HUES6 (cell line): ENCODE measurements around the gene APBA1.
"Not testable (repeated sequence)": the region's sequence is repeated elsewhere in the genome, so short reads cannot be mapped to it uniquely, and the experiment has no call there.

Experiments used
- H3K27ac ChIP-seq: 2 replicates; pipeline ENCODE4 v1.7.0; 2013; ENCODE audit warnings: low read depth, mild to moderate bottlenecking, low read length, inconsistent platforms
- H3K27me3 ChIP-seq: 2 replicates; pipeline ENCODE4 v1.6.1; 2013; ENCODE audit warnings: low read length; ENCODE audit not compliant: control insufficient read depth, insufficient read depth
- H3K36me3 ChIP-seq: 2 replicates; pipeline ENCODE4 v1.6.1; 2013; ENCODE audit warnings: low read length; ENCODE audit not compliant: control insufficient read depth, insufficient read depth
- H3K4me1 ChIP-seq: 2 replicates; pipeline ENCODE4 v1.6.1; 2013; ENCODE audit warnings: low read length; ENCODE audit not compliant: control insufficient read depth, insufficient read depth
- H3K4me3 ChIP-seq: 2 replicates; pipeline ENCODE4 v1.5.1; 2013; ENCODE audit warnings: low read depth, low read length
- H3K9ac ChIP-seq: one replicate; pipeline ENCODE4 v1.6.1; 2013; ENCODE audit warnings: mild to moderate bottlenecking, low read length
- H3K9me3 ChIP-seq: 2 replicates; pipeline ENCODE4 v1.6.1; 2013; ENCODE audit warnings: low read depth, low read length; ENCODE audit not compliant: control insufficient read depth, insufficient read depth

The APBA1 gene

GRCh38 chr9:69443178-69443577, 229.0 kb downstream of the APBA1 start:
- Histone ChIP-seq H3K27ac (no peak overlapping the region), H3K27me3 (no peaks in the 10 kb centered on the region; the same call in 1 of the 2 replicates), H3K9me3 (no peaks in the 10 kb centered on the region), H3K4me1 (peaks cover 15% of the 10 kb centered on the region; the same call in 1 of the 2 replicates), H3K9ac (no peak overlapping the region), H3K4me3 (no peak overlapping the region), H3K36me3 (no peaks in the 10 kb centered on the region)

- H3K36me3 ChIP-seq = no peaks in the 10 kb centered on the region
- H3K9me3 ChIP-seq = no peaks in the 10 kb centered on the region
- no peak overlapping the region for H3K27ac ChIP-seq
- no peak overlapping the region for H3K4me3 ChIP-seq
- H3K27me3 ChIP-seq = no peaks in the 10 kb centered on the region; the same call in 1 of the 2 replicates
- H3K4me1 ChIP-seq = peaks cover 15% of the 10 kb centered on the region; the same call in 1 of the 2 replicates
- no peak overlapping the region for H3K9ac ChIP-seq
These were observed 229.7 kb downstream of the APBA1 start for GRCh38 chr9:69442486-69442885.

- H3K4me3 ChIP-seq = peak overlapping the region; percentile 35; the same call in 1 of the 2 replicates
- peaks cover 15% of the 10 kb centered on the region; the same call in 1 of the 2 replicates for H3K4me1 ChIP-seq
- H3K36me3 ChIP-seq, H3K27me3 ChIP-seq, H3K9ac ChIP-seq, H3K9me3 ChIP-seq, H3K27ac ChIP-seq: not testable (repeated sequence)
These were observed 231.8 kb downstream of the APBA1 start for GRCh38 chr9:69440254-69440955.

- not testable (repeated sequence) for H3K9ac ChIP-seq, H3K4me3 ChIP-seq, H3K9me3 ChIP-seq, H3K27me3 ChIP-seq, H3K36me3 ChIP-seq, H3K27ac ChIP-seq
- H3K4me1 ChIP-seq = peaks cover 15% of the 10 kb centered on the region; the same call in 1 of the 2 replicates
These were observed 232.5 kb downstream of the APBA1 start for GRCh38 chr9:69439654-69440053.

GRCh38 chr9:69433968-69434367, 238.2 kb downstream of the APBA1 start:
- H3K4me1 ChIP-seq = no peaks in the 10 kb centered on the region; the same call in 1 of the 2 replicates
- no peaks in the 10 kb centered on the region for H3K9me3 ChIP-seq
- H3K9ac ChIP-seq = no peak overlapping the region
- H3K36me3 ChIP-seq = no peaks in the 10 kb centered on the region
- H3K4me3 ChIP-seq = no peak overlapping the region
- no peak overlapping the region for H3K27ac ChIP-seq
- H3K27me3 ChIP-seq = no peaks in the 10 kb centered on the region

GRCh38 chr9:69433392-69433791, 238.8 kb downstream of the APBA1 start:
- no peak overlapping the region for H3K9ac ChIP-seq
- no peaks in the 10 kb centered on the region for H3K9me3 ChIP-seq
- no peaks in the 10 kb centered on the region for H3K36me3 ChIP-seq
- H3K27ac ChIP-seq = no peak overlapping the region
- H3K27me3 ChIP-seq = no peaks in the 10 kb centered on the region
- no peak overlapping the region for H3K4me3 ChIP-seq
- H3K4me1 ChIP-seq = no peaks in the 10 kb centered on the region; the same call in 1 of the 2 replicates

- H3K27me3 ChIP-seq = no peaks in the 10 kb centered on the region
- H3K36me3 ChIP-seq = no peaks in the 10 kb centered on the region
- no peak overlapping the region for H3K27ac ChIP-seq
- H3K9ac ChIP-seq = no peak overlapping the region
- no peaks in the 10 kb centered on the region; the same call in 1 of the 2 replicates for H3K4me1 ChIP-seq
- H3K4me3 ChIP-seq = no peak overlapping the region
- H3K9me3 ChIP-seq = no peaks in the 10 kb centered on the region
These were observed 239.5 kb downstream of the APBA1 start for GRCh38 chr9:69432623-69433022.

- Histone ChIP-seq H3K4me1 (no peaks in the 10 kb centered on the region; the same call in 1 of the 2 replicates), H3K27ac (no peak overlapping the region), H3K27me3 (no peaks in the 10 kb centered on the region), H3K9ac (no peak overlapping the region), H3K9me3 (0 out of 2 replicates have a peak, but pooled peaks cover 1% of the 10 kb centered on the region), H3K36me3 (no peaks in the 10 kb centered on the region), H3K4me3 (no peak overlapping the region)
These were observed 240.4 kb downstream of the APBA1 start for GRCh38 chr9:69431777-69432176.

GRCh38 chr9:69431203-69431602, 241.0 kb downstream of the APBA1 start:
- no peak overlapping the region for H3K9ac ChIP-seq
- H3K9me3 ChIP-seq = peaks cover 7% of the 10 kb centered on the region; the same call in 1 of the 2 replicates
- H3K4me3 ChIP-seq = no peak overlapping the region
- H3K27ac ChIP-seq = no peak overlapping the region
- H3K36me3 ChIP-seq = no peaks in the 10 kb centered on the region
- H3K4me1 ChIP-seq = no peaks in the 10 kb centered on the region; the same call in 1 of the 2 replicates
- no peaks in the 10 kb centered on the region for H3K27me3 ChIP-seq

GRCh38 chr9:69430206-69430605, 242.0 kb downstream of the APBA1 start:
- Histone ChIP-seq H3K9ac (no peak overlapping the region), H3K9me3 (peaks cover 15% of the 10 kb centered on the region), H3K4me1 (no peaks in the 10 kb centered on the region; the same call in 1 of the 2 replicates), H3K4me3 (no peak overlapping the region), H3K27ac (no peak overlapping the region), H3K36me3 (no peaks in the 10 kb centered on the region), H3K27me3 (no peaks in the 10 kb centered on the region)

- no peaks in the 10 kb centered on the region; the same call in 1 of the 2 replicates for H3K4me1 ChIP-seq
- H3K9ac ChIP-seq = no peak overlapping the region
- H3K27me3 ChIP-seq = no peaks in the 10 kb centered on the region
- no peaks in the 10 kb centered on the region for H3K36me3 ChIP-seq
- no peak overlapping the region for H3K4me3 ChIP-seq
- no peak overlapping the region for H3K27ac ChIP-seq
- peaks cover 20% of the 10 kb centered on the region for H3K9me3 ChIP-seq
These were observed 242.9 kb downstream of the APBA1 start for GRCh38 chr9:69429281-69429680.
